Right lobe of liver (tissue), 6 donors: ENCODE measurements around the gene DLX5. TPM values are rescaled to one million over a fixed set of nuclear protein-coding genes. Genes with fewer than 3 reads are reported as not detected.

Experiments
- ATAC-seq, 4 donors: fragments of 200-7000 bp; cut with Tn5 transposase; one replicate each; pipeline ENCODE4 v1.9.1; 2020; ENCODE audit warnings: mild to moderate bottlenecking in 4 of 4, moderate library complexity in 4 of 4
- DNase-seq, 3 donors: peaks; one replicate each; pipeline ENCODE4 v3.0.0-alpha.2; 2020
- H3K27ac ChIP-seq, 3 donors: fragments of 200-600 bp; one replicate each; pipeline ENCODE4 v1.8.0; 2022
- H3K27me3 ChIP-seq, 2 donors: fragments of 200-600 bp; one replicate each; pipeline ENCODE4 v1.8.0; 2022
- H3K36me3 ChIP-seq, 4 donors: fragments of 200-600 bp; sonication (generic) in 1 of 4; one replicate each; pipeline versions ENCODE4 v1.5.1 to v1.8.0; 2017 to 2022; ENCODE audit warnings: control low read depth in 1 of 4
- H3K4me1 ChIP-seq, 4 donors: fragments of 200-600 bp; sonication (generic) in 1 of 4; one replicate each; pipeline versions ENCODE4 v1.5.1 to v1.8.0; 2017 to 2022; ENCODE audit warnings: control low read depth in 1 of 4
- H3K4me3 ChIP-seq, 3 donors: fragments of 200-600 bp; one replicate each; pipeline ENCODE4 v1.8.0; 2022
- H3K9me3 ChIP-seq, 4 donors: fragments of 200-600 bp; sonication (generic) in 1 of 4; one replicate each; pipeline versions ENCODE4 v1.5.1 to v1.8.0; 2017 to 2022; ENCODE audit warnings: control low read depth in 1 of 4
- CTCF ChIP-seq, 4 donors: fragments of 200-600 bp in 3 of 4; fragments of 450-650 bp in 1 of 4; IDR thresholded peaks; one replicate each; pipeline versions ENCODE4 v1.5.1 to v1.8.0; 2016 to 2022; ENCODE audit warnings: antibody characterized with exemption in 4 of 4, mild to moderate bottlenecking in 2 of 4
- POLR2A ChIP-seq: fragments of 450-650 bp; IDR thresholded peaks from one replicate; pipeline ENCODE4 v1.6.1; 2017; ENCODE audit warnings: antibody characterized with exemption, mild to moderate bottlenecking
- WGBS: methylation state at CpG from one replicate; pipeline ENCODE4 v1.1.6; 2018; ENCODE audit warnings: low coverage, low lambda C conversion rate; ENCODE audit not compliant: insufficient coverage; ENCODE audit errors: missing lambda C conversion rate; 5-methylcytosine and 5-hydroxymethylcytosine counted together
- intact Hi-C, 2 donors: fragments of 100-400 bp; cut with DNase I; formaldehyde crosslinking; loops; one replicate each; pipeline versions ENCODE4 v1.11.2 to v1.14.1; 2022
- total RNA-seq, 6 experiments: library from RNA; depleted of rRNA in 2 of 6; stranded (reverse); fragments of >200 nt in 2 of 6; fragmentation: NEBNext Ultra II Directional in 3 of 6; extraction: Animal tissue kit (Norgen Biotek cat#: 25700) in 3 of 6; gene quantifications; one replicate each; pipeline versions ENCODE4 v1.1.0 to v1.2.4, GENCODE V29; 2016 to 2023
- donor health status: DM: no; HTN: yes; CAD: no.
- donor health status: DM: no; HTN: no; CAD: no.
- donor health status: DM: no; HTN: no; CAD: no.
- donor health status: DM: no; HTN: yes; CAD: no.
- donor health status: DM: no; HTN: yes; CAD: no.

DLX5 gene
- total RNA-seq, 6 experiments from 2014 or later = not detected

GRCh38 chr7:97018126-97018601 is 6.5 kb downstream of the DLX5 start:
- H3K36me3 ChIP-seq = no peaks in the 10 kb centered on the region
- intact Hi-C loops = no loop called here
- TF ChIP-seq POLR2A = no peak
- no peak for TF ChIP-seq CTCF (IDR thresholded peaks at IDR 0.05)
- no peaks in the 10 kb centered on the region for H3K9me3 ChIP-seq
- peaks cover 15 to 86% of the 10 kb centered on the region in 2 donors for H3K27me3 ChIP-seq
- ATAC-seq (no peak), DNase-seq (no peak)
- no peak overlapping the region for H3K4me3 ChIP-seq
- 7% methylated on average over 9 of the region's 22 CpGs for WGBS
- H3K4me1 ChIP-seq = peaks cover 0 to 14% (median 0%) of the 10 kb centered on the region in 4 donors
- H3K27ac ChIP-seq = no peak overlapping the region

GRCh38 chr7:97017192-97018125 is 7.2 kb downstream of the DLX5 start:
- peak in 2 of 4 donors; percentile 5 to 28 for ATAC-seq

GRCh38 chr7:97016381-97017191 is 8.0 kb downstream of the DLX5 start:
- 6% methylated on average over 28 of the region's 55 CpGs for WGBS
- H3K4me3 ChIP-seq = no peak overlapping the region
- intact Hi-C loops = no loop called here
- H3K9me3 ChIP-seq = no peaks in the 10 kb centered on the region
- peaks cover 0 to 9% (median 0%) of the 10 kb centered on the region in 4 donors for H3K4me1 ChIP-seq
- H3K27ac ChIP-seq = no peak overlapping the region
- H3K36me3 ChIP-seq = no peaks in the 10 kb centered on the region
- DNase-seq = no peak
- peaks cover 15 to 79% of the 10 kb centered on the region in 2 donors for H3K27me3 ChIP-seq
- TF ChIP-seq CTCF (IDR thresholded peaks at IDR 0.05) (no peak), POLR2A (no peak)
- peak; percentile 54 to 60 (median 58) for ATAC-seq

More at GRCh38 chr7:97017192-97018125, 7.2 kb downstream of the DLX5 start:
- no peak for DNase-seq
- Histone ChIP-seq H3K27me3 (peaks cover 15 to 80% of the 10 kb centered on the region in 2 donors), H3K36me3 (no peaks in the 10 kb centered on the region), H3K9me3 (no peaks in the 10 kb centered on the region), H3K27ac (no peak overlapping the region), H3K4me1 (peaks cover 0 to 11% (median 0%) of the 10 kb centered on the region in 4 donors), H3K4me3 (no peak overlapping the region)
- intact Hi-C loops = no loop called here
- 4% methylated on average over 27 of the region's 37 CpGs for WGBS
- no peak for TF ChIP-seq POLR2A

- intact Hi-C loops = no loop called here
- H3K4me1 ChIP-seq = peaks cover 0 to 1% (median 0%) of the 10 kb centered on the region in 4 donors
- no peak overlapping the region for H3K27ac ChIP-seq
- no peaks in the 10 kb centered on the region for H3K36me3 ChIP-seq
- H3K27me3 ChIP-seq = peaks cover 15 to 79% of the 10 kb centered on the region in 2 donors
- H3K9me3 ChIP-seq = no peaks in the 10 kb centered on the region
- H3K4me3 ChIP-seq = no peak overlapping the region
- DNase-seq (no peak), ATAC-seq (no peak)
- TF ChIP-seq POLR2A (no peak), CTCF (IDR thresholded peaks at IDR 0.05) (no peak)
- 2% methylated on average over 12 of the region's 12 CpGs for WGBS
Observed at GRCh38 chr7:97015756-97016380, 8.8 kb downstream of the DLX5 start.
